GM12874 (cell line): ENCODE results near the gene LYRM4.

Experiments used
- CTCF ChIP-seq: IDR thresholded peaks from 2 replicates; pipeline ENCODE4 v1.5.1; 2011; ENCODE audit warnings: low read depth, mild to moderate bottlenecking, control low read depth, low read length, moderate library complexity; ENCODE audit not compliant: insufficient read depth

The LYRM4 gene

GRCh38 chr6:5197084-5197483, 63.7 kb downstream of the LYRM4 start:
- TF ChIP-seq CTCF, result no peak

GRCh38 chr6:5192135-5192794, 68.5 kb downstream of the LYRM4 start:
- no peak for TF ChIP-seq CTCF

GRCh38 chr6:5191722-5192121, 69.0 kb downstream of the LYRM4 start:
- TF ChIP-seq CTCF, result no peak

GRCh38 chr6:5191222-5191621, 69.5 kb downstream of the LYRM4 start:
- TF ChIP-seq CTCF, result no peak

GRCh38 chr6:5190507-5190906, 70.2 kb downstream of the LYRM4 start:
- no peak for TF ChIP-seq CTCF

GRCh38 chr6:5188646-5189045, 72.1 kb downstream of the LYRM4 start:
- no peak for TF ChIP-seq CTCF

- no peak for TF ChIP-seq CTCF
Observed at GRCh38 chr6:5184878-5185277, 75.9 kb downstream of the LYRM4 start.
